GM23338 (cell line): ENCODE measurements around the gene INPP4A. TPM values are rescaled to one million over a fixed set of nuclear protein-coding genes. Genes with fewer than 3 reads are reported as not detected.

Experiments
- ATAC-seq: fragments of 200-7000 bp; cut with Tn5 transposase; 3 replicates; pipeline ENCODE4 v1.9.1; 2020
- DNase-seq: peaks from one replicate; pipeline ENCODE4 v3.0.0-alpha.2; 2015; ENCODE audit warnings: low spot score
- H2AFZ ChIP-seq: fragments of 200-600 bp; sonication (generic); 2 replicates; pipeline ENCODE4 v1.8.0; 2016; ENCODE audit warnings: antibody characterized with exemption, mild to moderate bottlenecking, moderate library complexity
- H3F3A ChIP-seq: fragments of 200-600 bp; sonication (generic); replicated peaks from 2 replicates; pipeline ENCODE4 v1.8.0; 2017; ENCODE audit warnings: antibody characterized with exemption, mixed run types, low read depth
- H3K27ac ChIP-seq: fragments of 200-600 bp; sonication (generic); 2 replicates; pipeline ENCODE4 v1.6.1; 2016; ENCODE audit warnings: low read depth
- H3K27me3 ChIP-seq: fragments of 200-600 bp; sonication (generic); 2 replicates; pipeline ENCODE4 v1.8.0; 2016; ENCODE audit warnings: mild to moderate bottlenecking, mixed run types, moderate library complexity; ENCODE audit not compliant: insufficient read depth
- H3K36me3 ChIP-seq: fragments of 200-600 bp; sonication (generic); 2 replicates; pipeline ENCODE4 v1.8.0; 2016; ENCODE audit warnings: mild to moderate bottlenecking; ENCODE audit not compliant: insufficient read depth
- H3K4me1 ChIP-seq: fragments of 200-600 bp; sonication (generic); 2 replicates; pipeline ENCODE4 v1.8.0; 2016; ENCODE audit warnings: mild to moderate bottlenecking, moderate library complexity; ENCODE audit not compliant: insufficient read depth
- H3K4me2 ChIP-seq: fragments of 200-600 bp; sonication (generic); 2 replicates; pipeline ENCODE4 v1.7.1; 2017; ENCODE audit warnings: mixed run types
- H3K4me3 ChIP-seq: fragments of 200-600 bp; sonication (generic); 2 replicates; pipeline ENCODE4 v1.6.1; 2016; ENCODE audit warnings: mixed run types
- H3K79me2 ChIP-seq: fragments of 200-600 bp; sonication (generic); replicated peaks from 2 replicates; pipeline ENCODE4 v1.8.0; 2017; ENCODE audit warnings: mild to moderate bottlenecking; ENCODE audit not compliant: insufficient read depth
- H3K9me2 ChIP-seq: fragments of 200-600 bp; sonication (generic); 2 replicates; pipeline ENCODE4 v1.8.0; 2017; ENCODE audit not compliant: insufficient read depth
- H4K20me1 ChIP-seq: fragments of 200-600 bp; sonication (generic); replicated peaks from 2 replicates; pipeline ENCODE4 v1.8.0; 2017; ENCODE audit warnings: mild to moderate bottlenecking; ENCODE audit not compliant: insufficient read depth
- H3K27ac Mint-ChIP-seq: 2 replicates; pipeline ENCODE4 v1.8.0; 2020; ENCODE audit warnings: inconsistent platforms, mild to moderate bottlenecking, moderate library complexity, mixed read lengths
- H3K27me3 Mint-ChIP-seq: 3 replicates; pipeline ENCODE4 v1.8.0; 2022; ENCODE audit warnings: low read depth, mild to moderate bottlenecking, moderate library complexity, mixed read lengths, inconsistent platforms; ENCODE audit not compliant: insufficient read depth, poor library complexity
- H3K36me3 Mint-ChIP-seq: 3 replicates; pipeline ENCODE4 v1.8.0; 2021; ENCODE audit warnings: low read depth, mild to moderate bottlenecking, inconsistent platforms, moderate library complexity, mixed read lengths
- H3K4me1 Mint-ChIP-seq: 3 replicates; pipeline ENCODE4 v1.8.0; 2020; ENCODE audit warnings: mild to moderate bottlenecking, inconsistent platforms, mixed read lengths
- H3K4me3 Mint-ChIP-seq: 3 replicates; pipeline ENCODE4 v1.8.0; 2021; ENCODE audit warnings: moderate library complexity, mild to moderate bottlenecking, inconsistent platforms, mixed read lengths
- H3K9me3 Mint-ChIP-seq: 3 replicates; pipeline ENCODE4 v1.8.0; 2020; ENCODE audit warnings: moderate library complexity, mild to moderate bottlenecking, inconsistent platforms, mixed read lengths
- EZH2 ChIP-seq: fragments of 200-600 bp; sonication (generic); IDR thresholded peaks from one replicate; pipeline ENCODE4 v1.8.0; 2017; ENCODE audit warnings: antibody characterized with exemption, mild to moderate bottlenecking, low read depth; ENCODE audit not compliant: unreplicated experiment
- EZH2phosphoT487 ChIP-seq: fragments of 200-600 bp; sonication (generic); IDR thresholded peaks from one replicate; pipeline ENCODE4 v1.8.1; 2018; ENCODE audit warnings: antibody characterized with exemption; ENCODE audit not compliant: unreplicated experiment
- JUNB ChIP-seq: IDR thresholded peaks from one replicate; pipeline ENCODE4 v1.6.1; 2016; ENCODE audit warnings: antibody characterized with exemption; ENCODE audit not compliant: unreplicated experiment
- POLR2AphosphoS5 ChIP-seq: IDR thresholded peaks from 2 replicates; pipeline ENCODE4 v1.6.1; 2016; ENCODE audit warnings: antibody characterized with exemption, low read depth
- STAT1 ChIP-seq: IDR thresholded peaks from one replicate; pipeline ENCODE4 v1.6.1; 2016; ENCODE audit warnings: antibody characterized with exemption; ENCODE audit not compliant: unreplicated experiment
- ZNF331 ChIP-seq: fragments of 250-450 bp; sonication (Bioruptor Pico); IDR thresholded peaks from 2 replicates; pipeline ENCODE4 v1.5.0; 2020; ENCODE audit warnings: low read depth, mild to moderate bottlenecking, moderate library complexity
- ZNF462 ChIP-seq: fragments of 250-450 bp; sonication (Bioruptor Pico); IDR thresholded peaks from 2 replicates; pipeline ENCODE4 v1.5.0; 2020; ENCODE audit warnings: mild to moderate bottlenecking, moderate library complexity
- polyA plus RNA-seq: library from polyadenylated mRNA; unstranded; fragments of >200 nt; fragmentation: Nextera tagmentation; extraction: Ambion mirVana; gene quantifications from 2 replicates; pipeline ENCODE4 v1.2.1, GENCODE V29; 2016
- total RNA-seq: library from RNA; depleted of rRNA; stranded (reverse); fragments of >200 nt; shearing (Covaris generic); gene quantifications from 2 replicates; pipeline ENCODE4 v1.2.3, GENCODE V29; 2014
- TF ChIP-seq, protein P1 (sequence below): IDR thresholded peaks from 2 replicates; pipeline ENCODE4 v1.6.1; 2016; ENCODE audit warnings: antibody characterized with exemption

INPP4A gene
- total and polyA plus RNA-seq, 2 experiments from 2014 or later: 8.5 to 36.9 TPM

GRCh38 chr2:98548920-98549818, 104.5 kb downstream of the INPP4A start:
- H3K27me3 ChIP-seq: no peaks in the 10 kb centered on the region
- no peaks in the 10 kb centered on the region; the same call in 1 of the 2 replicates for H4K20me1 ChIP-seq
- no peaks in the 10 kb centered on the region for H3F3A ChIP-seq
- Mint-ChIP-seq H3K27me3 (peaks cover 9% of the 10 kb centered on the region), H3K4me1 (no peaks in the 10 kb centered on the region; the same call in 2 of the 3 replicates), H3K9me3 (no peaks in the 10 kb centered on the region), H3K27ac (no peak overlapping the region), H3K4me3 (no peak overlapping the region), H3K36me3 (peaks cover 42% of the 10 kb centered on the region)
- TF ChIP-seq EZH2phosphoT487 (no peak), JUNB (no peak), STAT1 (no peak), POLR2AphosphoS5 (no peak), EZH2 (no peak), ZNF462 (CRISPR knock-in tag) (no peak), ZNF331 (CRISPR knock-in tag) (no peak)
- TF ChIP-seq, protein P1, sequence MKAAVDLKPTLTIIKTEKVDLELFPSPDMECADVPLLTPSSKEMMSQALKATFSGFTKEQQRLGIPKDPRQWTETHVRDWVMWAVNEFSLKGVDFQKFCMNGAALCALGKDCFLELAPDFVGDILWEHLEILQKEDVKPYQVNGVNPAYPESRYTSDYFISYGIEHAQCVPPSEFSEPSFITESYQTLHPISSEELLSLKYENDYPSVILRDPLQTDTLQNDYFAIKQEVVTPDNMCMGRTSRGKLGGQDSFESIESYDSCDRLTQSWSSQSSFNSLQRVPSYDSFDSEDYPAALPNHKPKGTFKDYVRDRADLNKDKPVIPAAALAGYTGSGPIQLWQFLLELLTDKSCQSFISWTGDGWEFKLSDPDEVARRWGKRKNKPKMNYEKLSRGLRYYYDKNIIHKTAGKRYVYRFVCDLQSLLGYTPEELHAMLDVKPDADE: no peak
- H3K4me1 ChIP-seq: no peaks in the 10 kb centered on the region
- no peak for DNase-seq
- H3K4me2 ChIP-seq: no peak overlapping the region
- no peaks in the 10 kb centered on the region for H3K9me2 ChIP-seq
- no peaks in the 10 kb centered on the region for H3K79me2 ChIP-seq
- H2AFZ ChIP-seq: no peak overlapping the region
- H3K27ac ChIP-seq: no peak overlapping the region
- no peak overlapping the region for H3K4me3 ChIP-seq
- no peaks in the 10 kb centered on the region; the same call in 1 of the 2 replicates for H3K36me3 ChIP-seq
- ATAC-seq: no peak
